ENCODE measurements around the gene NOXA1. TPM values are rescaled to one million over a fixed set of nuclear protein-coding genes. Genes with fewer than 3 reads are reported as not detected.

The NOXA1 gene
- total RNA-seq, 5 donors from 2014 or later (not counting 1 experiment from before 2014, with no cell fraction given): 6.4 to 11.7 (median 8.1) TPM

- H3K9me3 Mint-ChIP-seq: no peaks in the 10 kb centered on the region
- H3K4me1 ChIP-seq (ENCODE audit: control insufficient read depth in 1 of 2, extremely low read depth in 1 of 2, insufficient read depth in 2 of 2, low read length in 2 of 2): peaks cover 21 to 61% of the 10 kb centered on the region in 2 experiments
- peaks cover 2 to 9% of the 10 kb centered on the region in 2 donors for H3K36me3 ChIP-seq (ENCODE audit: control insufficient read depth in 2 of 2, extremely low read depth in 1 of 2, insufficient read depth in 1 of 2, low read length in 1 of 2)
- POLR2A ChIA-PET: no interaction called here
- H3K27ac ChIP-seq (ENCODE audit: low read length): peak overlapping the region; percentile 83
- DNase-seq: peak in 4 of 35 experiments; percentile 17 to 36 (median 33)
- WGBS (ENCODE audit: insufficient coverage): 62% methylated on average over 6 of the region's 21 CpGs
- H3K4me3 Mint-ChIP-seq: peak overlapping the region in 2 of 3 donors; percentile 13 to 72
- peak overlapping the region in 1 of 2 donors; percentile 55 for H3K4me3 ChIP-seq (ENCODE audit: control insufficient read depth in 1 of 2, extremely low read depth in 1 of 2, low read length in 1 of 2)
- H3K27me3 Mint-ChIP-seq: no peaks in the 10 kb centered on the region
- peaks cover 31 to 33% (median 31%) of the 10 kb centered on the region in 3 donors for H3K4me1 Mint-ChIP-seq
- ATAC-seq (replicated peaks in 1 of 4): no peak
- peak overlapping the region; percentile 44 to 65 for H3K27ac Mint-ChIP-seq
- H3K27me3 ChIP-seq (replicated peaks in 1 of 2; ENCODE audit: control insufficient read depth in 2 of 2, extremely low read depth in 1 of 2, insufficient read depth in 2 of 2, low read length in 1 of 2): peaks cover 0 to 5% of the 10 kb centered on the region in 2 experiments
- no peaks in the 10 kb centered on the region for H3K36me3 Mint-ChIP-seq
- CTCF ChIA-PET: interaction anchor here in 1 of 2 donors (0.8 kb wide), 1 partner anchor 38 kb away, joined by 4 read pairs; the partner anchor contains the start of gene EXD3
- H3K9me3 ChIP-seq: no peaks in the 10 kb centered on the region
These were observed 38.1 kb downstream of the NOXA1 start for GRCh38 chr9:137461316-137461662.

- peak overlapping the region; percentile 92 for H3K27ac Mint-ChIP-seq
- POLR2A ChIA-PET: no interaction called here
- peak overlapping the region; percentile 72 to 73 (median 73) for H3K4me3 Mint-ChIP-seq
- DNase-seq: peak; percentile 71 to 94 (median 88)
- H3K36me3 Mint-ChIP-seq: no peaks in the 10 kb centered on the region
- H3K4me3 ChIP-seq (ENCODE audit: control insufficient read depth in 1 of 2, extremely low read depth in 1 of 2, low read length in 1 of 2): peak overlapping the region; percentile 39 to 55
- peaks cover 0 to 8% of the 10 kb centered on the region in 2 donors for H3K36me3 ChIP-seq (ENCODE audit: control insufficient read depth in 2 of 2, extremely low read depth in 1 of 2, insufficient read depth in 1 of 2, low read length in 1 of 2)
- H3K4me1 ChIP-seq (ENCODE audit: control insufficient read depth in 1 of 2, extremely low read depth in 1 of 2, insufficient read depth in 2 of 2, low read length in 2 of 2): peaks cover 21 to 61% of the 10 kb centered on the region in 2 experiments
- peaks cover 26 to 28% (median 27%) of the 10 kb centered on the region in 3 donors for H3K4me1 Mint-ChIP-seq
- no peaks in the 10 kb centered on the region for H3K27me3 Mint-ChIP-seq
- no peaks in the 10 kb centered on the region for H3K9me3 ChIP-seq
- WGBS (ENCODE audit: insufficient coverage): 2% methylated on average over 41 of the region's 52 CpGs
- CTCF ChIA-PET: interaction anchor here in 1 of 2 donors (0.8 kb wide), 1 partner anchor 39 kb away, joined by 4 read pairs; the partner anchor contains the start of gene EXD3
- peaks cover 0 to 5% of the 10 kb centered on the region in 2 experiments for H3K27me3 ChIP-seq (replicated peaks in 1 of 2; ENCODE audit: control insufficient read depth in 2 of 2, extremely low read depth in 1 of 2, insufficient read depth in 2 of 2, low read length in 1 of 2)
- peak overlapping the region; percentile 83 for H3K27ac ChIP-seq (ENCODE audit: low read length)
- ATAC-seq (replicated peaks in 1 of 4): peak; percentile 74 to 78 (median 76)
- no peaks in the 10 kb centered on the region for H3K9me3 Mint-ChIP-seq
These were observed 38.6 kb downstream of the NOXA1 start for GRCh38 chr9:137461663-137462395.

DNA sequence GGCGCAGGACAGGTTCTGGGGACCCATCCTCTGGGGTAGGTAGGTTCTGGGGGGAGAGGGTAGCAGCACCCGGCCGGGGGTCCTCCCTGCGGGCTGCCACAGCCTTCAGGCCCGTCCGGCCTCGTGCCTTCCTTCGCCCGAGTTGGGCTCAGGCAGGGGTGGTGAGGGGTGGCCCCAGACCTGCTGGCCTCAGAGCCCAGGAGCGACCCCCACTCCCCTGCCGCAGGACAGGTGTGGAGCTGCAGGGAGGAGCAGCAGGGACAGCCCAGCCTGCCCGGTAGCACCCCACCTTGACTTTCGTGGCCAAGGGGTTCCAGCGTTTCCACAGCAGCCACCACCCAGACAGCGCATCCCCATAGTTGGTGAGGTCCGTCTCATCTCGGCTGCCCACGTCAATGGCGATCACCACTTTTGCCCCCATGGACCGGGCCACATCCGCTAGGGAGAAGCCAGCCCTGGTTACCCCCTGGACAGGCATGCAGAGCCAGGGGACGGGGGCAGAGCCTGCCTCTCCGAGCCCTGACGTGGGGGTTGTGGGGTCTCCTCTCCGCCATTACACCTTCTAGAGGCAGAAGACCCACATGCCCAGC lies 39.3 kb downstream of the NOXA1 start:
- peak overlapping the region; percentile 39 to 55 for H3K4me3 ChIP-seq (ENCODE audit: control insufficient read depth in 1 of 2, extremely low read depth in 1 of 2, low read length in 1 of 2)
- DNase-seq: peak in 1 of 35 experiments; percentile 9
- Mint-ChIP-seq H3K27me3 (no peaks in the 10 kb centered on the region), H3K4me3 (peak overlapping the region in 2 of 3 donors; percentile 43 to 72), H3K4me1 (peaks cover 23 to 27% (median 23%) of the 10 kb centered on the region in 3 donors), H3K27ac (peak overlapping the region; percentile 77 to 92), H3K9me3 (no peaks in the 10 kb centered on the region), H3K36me3 (no peaks in the 10 kb centered on the region)
- CTCF ChIA-PET: no interaction called here
- ATAC-seq (replicated peaks in 1 of 4): no peak
- POLR2A ChIA-PET: no interaction called here
- peak overlapping the region; percentile 83 for H3K27ac ChIP-seq (ENCODE audit: low read length)
- peaks cover 21 to 55% of the 10 kb centered on the region in 2 experiments for H3K4me1 ChIP-seq (ENCODE audit: control insufficient read depth in 1 of 2, extremely low read depth in 1 of 2, insufficient read depth in 2 of 2, low read length in 2 of 2)
- 95% methylated on average over 18 of the region's 25 CpGs for WGBS (ENCODE audit: insufficient coverage)
- H3K36me3 ChIP-seq (ENCODE audit: control insufficient read depth in 2 of 2, extremely low read depth in 1 of 2, insufficient read depth in 1 of 2, low read length in 1 of 2): peaks cover 0 to 3% of the 10 kb centered on the region in 2 donors
- H3K9me3 ChIP-seq: no peaks in the 10 kb centered on the region
- peaks cover 0 to 5% of the 10 kb centered on the region in 2 experiments for H3K27me3 ChIP-seq (replicated peaks in 1 of 2; ENCODE audit: control insufficient read depth in 2 of 2, extremely low read depth in 1 of 2, insufficient read depth in 2 of 2, low read length in 1 of 2)

DNA sequence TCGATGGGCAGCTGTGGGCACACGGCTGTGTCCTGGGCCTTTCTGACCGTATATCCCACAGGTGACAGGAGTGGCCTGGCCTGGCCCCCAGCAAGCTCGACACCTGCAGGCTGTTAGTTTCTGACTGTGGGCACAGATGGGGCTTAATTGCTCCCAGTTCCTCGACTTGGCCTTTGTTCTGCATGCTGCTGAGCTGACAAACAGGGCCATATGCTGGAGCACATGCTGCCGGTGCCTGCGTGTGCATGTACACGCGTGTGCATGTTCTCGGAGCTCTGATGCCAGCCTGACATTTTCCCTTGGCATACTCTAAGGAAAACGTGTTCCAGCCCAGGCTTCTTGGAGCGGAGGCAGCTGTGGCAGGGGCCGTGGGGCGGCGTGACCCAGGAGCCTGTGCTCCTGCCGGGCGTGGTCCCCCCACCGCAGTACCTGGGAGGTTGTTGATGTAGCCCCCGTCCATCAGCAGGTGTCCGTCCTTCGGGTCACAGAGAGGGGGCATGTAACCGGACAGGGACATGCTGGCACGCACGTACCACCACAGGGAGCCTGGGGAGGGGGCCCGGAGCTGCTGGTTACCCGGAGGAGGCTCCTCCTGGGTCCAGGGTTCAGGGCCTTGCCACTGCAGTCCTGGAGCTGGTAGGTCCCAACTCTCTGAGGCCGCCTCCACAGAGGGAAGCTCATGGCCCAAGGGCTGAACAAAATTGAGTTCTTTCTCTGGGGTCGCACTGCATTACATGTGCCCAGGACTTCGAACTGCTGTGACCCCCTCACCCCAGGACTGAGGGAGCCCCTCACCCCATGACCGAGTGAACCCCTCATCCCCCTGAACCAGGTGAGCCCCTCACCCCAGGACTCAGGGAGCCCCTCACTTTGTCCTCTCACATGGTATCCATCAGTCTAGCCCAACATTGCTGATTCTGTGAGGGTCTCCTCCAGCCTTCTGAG lies 40.1 kb downstream of the NOXA1 start:
- CTCF ChIA-PET: no interaction called here
- Mint-ChIP-seq H3K36me3 (no peaks in the 10 kb centered on the region), H3K27ac (peak overlapping the region; percentile 16 to 77), H3K9me3 (no peaks in the 10 kb centered on the region), H3K4me1 (peaks cover 23 to 27% (median 23%) of the 10 kb centered on the region in 3 donors), H3K27me3 (no peaks in the 10 kb centered on the region), H3K4me3 (peak overlapping the region; percentile 21 to 72 (median 43))
- Histone ChIP-seq H3K9me3 (no peaks in the 10 kb centered on the region), H3K27me3 (replicated peaks in 1 of 2; ENCODE audit: control insufficient read depth in 2 of 2, extremely low read depth in 1 of 2, insufficient read depth in 2 of 2, low read length in 1 of 2) (peaks cover 0 to 5% of the 10 kb centered on the region in 2 experiments), H3K36me3 (ENCODE audit: control insufficient read depth in 2 of 2, extremely low read depth in 1 of 2, insufficient read depth in 1 of 2, low read length in 1 of 2) (no peaks in the 10 kb centered on the region), H3K4me3 (ENCODE audit: control insufficient read depth in 1 of 2, extremely low read depth in 1 of 2, low read length in 1 of 2) (no peak overlapping the region), H3K4me1 (ENCODE audit: control insufficient read depth in 1 of 2, extremely low read depth in 1 of 2, insufficient read depth in 2 of 2, low read length in 2 of 2) (peaks cover 21 to 47% of the 10 kb centered on the region in 2 experiments), H3K27ac (ENCODE audit: low read length) (no peak overlapping the region)
- no peak for DNase-seq
- POLR2A ChIA-PET: no interaction called here
- ATAC-seq (replicated peaks in 1 of 4): no peak
- WGBS (ENCODE audit: insufficient coverage): 94% methylated on average over 30 of the region's 30 CpGs

GRCh38 chr9:137463931-137464290 lies 40.7 kb downstream of the NOXA1 start:
- no peaks in the 10 kb centered on the region for H3K9me3 Mint-ChIP-seq
- ChIA-PET POLR2A (no interaction called here), CTCF (no interaction called here)
- ATAC-seq (replicated peaks in 1 of 4) (no peak), DNase-seq (no peak)
- H3K4me1 Mint-ChIP-seq: peaks cover 23 to 27% (median 23%) of the 10 kb centered on the region in 3 donors
- H3K27ac ChIP-seq (ENCODE audit: low read length): no peak overlapping the region
- H3K27ac Mint-ChIP-seq: no peak overlapping the region
- no peak overlapping the region for H3K4me3 ChIP-seq (ENCODE audit: control insufficient read depth in 1 of 2, extremely low read depth in 1 of 2, low read length in 1 of 2)
- H3K4me3 Mint-ChIP-seq: no peak overlapping the region
- H3K9me3 ChIP-seq: no peaks in the 10 kb centered on the region
- no peaks in the 10 kb centered on the region for H3K36me3 Mint-ChIP-seq
- H3K36me3 ChIP-seq (ENCODE audit: control insufficient read depth in 2 of 2, extremely low read depth in 1 of 2, insufficient read depth in 1 of 2, low read length in 1 of 2): no peaks in the 10 kb centered on the region
- peaks cover 21 to 42% of the 10 kb centered on the region in 2 experiments for H3K4me1 ChIP-seq (ENCODE audit: control insufficient read depth in 1 of 2, extremely low read depth in 1 of 2, insufficient read depth in 2 of 2, low read length in 2 of 2)
- H3K27me3 ChIP-seq (replicated peaks in 1 of 2; ENCODE audit: control insufficient read depth in 2 of 2, extremely low read depth in 1 of 2, insufficient read depth in 2 of 2, low read length in 1 of 2): peaks cover 0 to 5% of the 10 kb centered on the region in 2 experiments
- no peaks in the 10 kb centered on the region for H3K27me3 Mint-ChIP-seq
- WGBS (ENCODE audit: insufficient coverage): 95% methylated on average over 17 of the region's 18 CpGs
